ENCODE data around the gene GNPAT.

The GNPAT gene

GRCh38 chr1:231315887-231316286 lies 74.9 kb downstream of the GNPAT start (continued):
- TF ChIP-seq ZNF776 (tag by site-specific recombination; IDR thresholded peaks at IDR 0.05; ENCODE audit: borderline replicate concordance) (peak; percentile 18; the same call in 1 of the 2 replicates), TRIM28 (IDR thresholded peaks at IDR 0.05; ENCODE audit: borderline replicate concordance, low read length) (no peak), ZNF785 (tag by site-specific recombination; IDR thresholded peaks at IDR 0.05) (no peak), KLF9 (tag by site-specific recombination; IDR thresholded peaks at IDR 0.05; ENCODE audit: low read depth) (no peak), ZNF571 (tag by site-specific recombination; IDR thresholded peaks at IDR 0.05) (no peak), ZNF792 (tag by site-specific recombination; IDR thresholded peaks at IDR 0.05) (no peak), ZNF341 (tag by site-specific recombination; IDR thresholded peaks at IDR 0.05; ENCODE audit: low read depth) (no peak)

- CTCF ChIA-PET = interaction anchor here (0.7 kb wide), 3 partner anchors 96 to 581 kb away, joined by 3 to 4 read pairs (median 3); no protein-coding TSS in a partner anchor
- Histone ChIP-seq H3K9me3 (ENCODE audit: control insufficient read depth, insufficient read depth, low read depth, low read length) (no peaks in the 10 kb centered on the region), H3K4me1 (ENCODE audit: control insufficient read depth, insufficient read depth, low read length) (no peaks in the 10 kb centered on the region), H3K27ac (ENCODE audit: extremely low read depth, low read depth, low read length) (no peak overlapping the region), H3K36me3 (ENCODE audit: control insufficient read depth in 2 of 2, insufficient read depth in 1 of 2, low read length in 2 of 2) (no peaks in the 10 kb centered on the region), H3K4me3 (ENCODE audit: low read depth, low read length) (no peak overlapping the region)
- POLR2A ChIA-PET = interaction anchor here (1.6 kb wide), 1 partner anchor 20 kb away, joined by 5 read pairs; the partner anchor contains the start of gene EXOC8
- TF ChIP-seq ZNF132 (tag by site-specific recombination; IDR thresholded peaks at IDR 0.05; ENCODE audit: borderline replicate concordance) = no peak
- TF ChIP-seq ZNF221 (tag by site-specific recombination; IDR thresholded peaks at IDR 0.05; ENCODE audit: borderline replicate concordance) = no peak
- no peak for TF ChIP-seq ZBTB26 (tag by site-specific recombination; optimal IDR thresholded peaks at IDR 0.05)
- no peak for TF ChIP-seq ZFP69B (tag by site-specific recombination; IDR thresholded peaks at IDR 0.05)
- no peak for TF ChIP-seq ZNF140 (tag by site-specific recombination; IDR thresholded peaks at IDR 0.05)
Observed at GRCh38 chr1:231317306-231318014, 76.4 kb downstream of the GNPAT start.

- Histone ChIP-seq H3K36me3 (ENCODE audit: control insufficient read depth in 2 of 2, insufficient read depth in 1 of 2, low read length in 2 of 2) (no peaks in the 10 kb centered on the region), H3K27ac (ENCODE audit: extremely low read depth, low read depth, low read length) (no peak overlapping the region), H3K4me3 (ENCODE audit: low read depth, low read length) (no peak overlapping the region), H3K4me1 (ENCODE audit: control insufficient read depth, insufficient read depth, low read length) (no peaks in the 10 kb centered on the region), H3K9me3 (ENCODE audit: control insufficient read depth, insufficient read depth, low read depth, low read length) (no peaks in the 10 kb centered on the region)
- POLR2A ChIA-PET = interaction anchor here (1.6 kb wide), 1 partner anchor 20 kb away, joined by 5 read pairs; the partner anchor contains the start of gene EXOC8
- CTCF ChIA-PET = interaction anchor here (0.7 kb wide), 2 partner anchors 78 to 480 kb away, joined by 3 to 4 read pairs; no protein-coding TSS in a partner anchor
- TF ChIP-seq ZSCAN5A (tag by site-specific recombination; IDR thresholded peaks at IDR 0.05) (no peak), ZSCAN16 (tag by site-specific recombination; IDR thresholded peaks at IDR 0.05) (no peak), ZNF280D (tag by site-specific recombination; IDR thresholded peaks at IDR 0.05) (no peak)
Observed at GRCh38 chr1:231318015-231318355, 77.0 kb downstream of the GNPAT start.

All from HEK293 (cell line).